Measurements from ENCODE around the gene ST7.

Gene ST7

GRCh38 chr7:117127585-117128168, 174.4 kb downstream of the ST7 start:
- DNase-seq (ENCODE audit: low read depth, low spot score), result peak; percentile 27

GRCh38 chr7:117129521-117129955, 176.2 kb downstream of the ST7 start:
- no peak for DNase-seq (ENCODE audit: low read depth, low spot score)

GRCh38 chr7:117130262-117130661, 177.0 kb downstream of the ST7 start:
- DNase-seq (ENCODE audit: low read depth, low spot score), result no peak

GRCh38 chr7:117132321-117133120, 179.2 kb downstream of the ST7 start:
- no peak for DNase-seq (ENCODE audit: low read depth, low spot score)

- no peak for DNase-seq (ENCODE audit: low read depth, low spot score)
Observed at GRCh38 chr7:117133125-117133524, 179.8 kb downstream of the ST7 start.

GRCh38 chr7:117134411-117134810, 181.1 kb downstream of the ST7 start:
- no peak for DNase-seq (ENCODE audit: low read depth, low spot score)

- DNase-seq (ENCODE audit: low read depth, low spot score), result no peak
Observed at GRCh38 chr7:117134889-117135552, 181.7 kb downstream of the ST7 start.

- DNase-seq (ENCODE audit: low read depth, low spot score), result no peak
Observed at GRCh38 chr7:117135553-117135891, 182.2 kb downstream of the ST7 start.

GRCh38 chr7:117137868-117138267, 184.6 kb downstream of the ST7 start:
- DNase-seq (ENCODE audit: low read depth, low spot score), result no peak

GRCh38 chr7:117138495-117138894, 185.2 kb downstream of the ST7 start:
- DNase-seq (ENCODE audit: low read depth, low spot score), result no peak

GRCh38 chr7:117138981-117139380, 185.7 kb downstream of the ST7 start:
- no peak for DNase-seq (ENCODE audit: low read depth, low spot score)

GRCh38 chr7:117139397-117139984, 186.2 kb downstream of the ST7 start:
- no peak for DNase-seq (ENCODE audit: low read depth, low spot score)

- DNase-seq (ENCODE audit: low read depth, low spot score), result no peak
Observed at GRCh38 chr7:117140921-117141320, 187.6 kb downstream of the ST7 start.

- DNase-seq (ENCODE audit: low read depth, low spot score), result no peak
Observed at GRCh38 chr7:117143066-117143465, 189.8 kb downstream of the ST7 start.

- no peak for DNase-seq (ENCODE audit: low read depth, low spot score)
Observed at GRCh38 chr7:117143580-117143979, 190.3 kb downstream of the ST7 start.

- no peak for DNase-seq (ENCODE audit: low read depth, low spot score)
Observed at GRCh38 chr7:117145333-117145732, 192.0 kb downstream of the ST7 start.

- no peak for DNase-seq (ENCODE audit: low read depth, low spot score)
Observed at GRCh38 chr7:117146059-117146458, 192.8 kb downstream of the ST7 start.

- no peak for DNase-seq (ENCODE audit: low read depth, low spot score)
Observed at GRCh38 chr7:117146511-117146910, 193.2 kb downstream of the ST7 start.

- DNase-seq (ENCODE audit: low read depth, low spot score), result no peak
Observed at GRCh38 chr7:117148971-117149370, 195.7 kb downstream of the ST7 start.

GRCh38 chr7:117149692-117150091, 196.4 kb downstream of the ST7 start:
- no peak for DNase-seq (ENCODE audit: low read depth, low spot score)

GRCh38 chr7:117152213-117153007, 199.1 kb downstream of the ST7 start:
- DNase-seq (ENCODE audit: low read depth, low spot score), result no peak

Measured in activated CD4-positive, CD25-positive, alpha-beta regulatory T cell treated with anti-CD3 and anti-CD28 coated beads, Interleukin-2, amount 50 U/mL, for 16 hours (primary cell).